ENCODE measurements around the gene CD6.

GRCh38 chr11:60927600-60927999, 43.9 kb upstream of the CD6 start:
- TF ChIP-seq CTCF (IDR thresholded peaks at IDR 0.05) (no peak), POLR2A (IDR thresholded peaks at IDR 0.05) (no peak)

Measured in lower leg skin (tissue), 3 donors.